Measurements from ENCODE around the gene ELK4. TPM values are rescaled to one million over a fixed set of nuclear protein-coding genes. Genes with fewer than 3 reads are reported as not detected.

Gene ELK4
- polyA plus RNA-seq, 2 of the 4 experiments (the other 2 are of a cell fraction): 5.8 to 11.9 TPM

GRCh38 chr1:205582471-205583291 lies 49.1 kb downstream of the ELK4 start:
- Histone ChIP-seq H3K27ac (no peak overlapping the region), H3K4me1 (no peaks in the 10 kb centered on the region; the same call in 2 of the 3 replicates), H3K4me3 (no peak overlapping the region), H3K9me3 (no peaks in the 10 kb centered on the region), H3K4me2 (no peak overlapping the region)
- FAIRE-seq (no peak), DNase-seq (ENCODE audit: low read depth in 1 of 2, low spot score in 1 of 2) (no peak), ATAC-seq (peak in 1 of 2 experiments; percentile 12; a peak in 1 of 6 replicates)
- WGBS (ENCODE audit: missing lambda C conversion rate): 70% methylated on average over 6 of the region's 6 CpGs
- POLR2A ChIA-PET: no interaction called here
- CTCF ChIA-PET: interaction anchor here (1.1 to 7.6 kb wide), 6 partner anchors 8 to 593 kb away, joined by 3 to 85 read pairs (median 6); no protein-coding TSS in a partner anchor
- TF ChIP-seq USF2 (IDR thresholded peaks at IDR 0.05) (no peak), MYC (IDR thresholded peaks at IDR 0.05; ENCODE audit: borderline replicate concordance, low read length) (no peak), EHMT2 (IDR thresholded peaks at IDR 0.05; ENCODE audit: low read depth) (no peak), EP300 (IDR thresholded peaks at IDR 0.05) (no peak), CBX8 (IDR thresholded peaks at IDR 0.05) (no peak), JUN (IDR thresholded peaks at IDR 0.05) (no peak), TFCP2L1 (CRISPR knock-in tag; IDR thresholded peaks at IDR 0.05) (no peak), SMC3 (IDR thresholded peaks at IDR 0.05) (no peak), POLR2A (IDR thresholded peaks at IDR 0.05; ENCODE audit: low read length) (no peak), JUNB (IDR thresholded peaks at IDR 0.05) (no peak), HOXB13 (CRISPR knock-in tag; IDR thresholded peaks at IDR 0.05; ENCODE audit: low read depth) (no peak), MAZ (IDR thresholded peaks at IDR 0.05; ENCODE audit: borderline replicate concordance, low read depth, low read length) (no peak), TP53 (CRISPR knock-in tag; IDR thresholded peaks at IDR 0.05) (no peak), NR3C1 (IDR thresholded peaks at IDR 0.05) (no peak), RFX5 (IDR thresholded peaks at IDR 0.05) (no peak), ZNF302 (CRISPR knock-in tag; IDR thresholded peaks at IDR 0.05) (no peak)
- TF ChIP-seq, protein P1, sequence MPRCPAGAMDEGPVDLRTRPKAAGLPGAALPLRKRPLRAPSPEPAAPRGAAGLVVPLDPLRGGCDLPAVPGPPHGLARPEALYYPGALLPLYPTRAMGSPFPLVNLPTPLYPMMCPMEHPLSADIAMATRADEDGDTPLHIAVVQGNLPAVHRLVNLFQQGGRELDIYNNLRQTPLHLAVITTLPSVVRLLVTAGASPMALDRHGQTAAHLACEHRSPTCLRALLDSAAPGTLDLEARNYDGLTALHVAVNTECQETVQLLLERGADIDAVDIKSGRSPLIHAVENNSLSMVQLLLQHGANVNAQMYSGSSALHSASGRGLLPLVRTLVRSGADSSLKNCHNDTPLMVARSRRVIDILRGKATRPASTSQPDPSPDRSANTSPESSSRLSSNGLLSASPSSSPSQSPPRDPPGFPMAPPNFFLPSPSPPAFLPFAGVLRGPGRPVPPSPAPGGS (IDR thresholded peaks at IDR 0.05): no peak

DNA sequence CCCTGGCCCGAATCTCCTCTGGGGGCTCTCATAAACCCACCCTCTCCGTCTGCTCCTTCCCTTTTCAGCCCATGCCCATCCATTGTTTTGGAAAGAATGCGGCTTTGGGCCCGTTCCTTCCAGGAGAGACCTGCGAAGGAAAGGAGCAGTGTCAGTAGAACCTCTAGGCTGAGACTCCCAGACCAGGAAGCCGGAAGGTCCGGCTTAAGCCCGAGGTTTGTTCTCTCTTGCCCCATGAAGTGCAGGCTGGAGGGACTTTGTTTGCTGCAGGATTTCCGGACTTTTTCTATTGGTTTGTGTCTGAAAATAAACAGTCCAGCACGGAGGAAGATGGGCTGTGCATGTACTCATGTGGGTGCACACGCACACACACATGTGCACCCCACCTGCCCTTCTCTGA lies 49.8 kb downstream of the ELK4 start:
- no peak for TF ChIP-seq RARB (CRISPR knock-in tag; IDR thresholded peaks at IDR 0.05)
- TF ChIP-seq POLR2AphosphoS2 (conservative IDR thresholded peaks at IDR 0.05; ENCODE audit: low read length): no peak
- TF ChIP-seq KDM5A (IDR thresholded peaks at IDR 0.05): no peak
- WGBS (ENCODE audit: missing lambda C conversion rate): 58% methylated on average over 11 of the region's 11 CpGs
- no peak overlapping the region for H3K4me2 ChIP-seq
- POLR2A ChIA-PET: no interaction called here
- no peak overlapping the region for H3K4me3 ChIP-seq
- H3K4me1 ChIP-seq: no peaks in the 10 kb centered on the region
- H3K9me3 ChIP-seq: no peaks in the 10 kb centered on the region
- ATAC-seq (no peak), DNase-seq (ENCODE audit: low read depth in 1 of 2, low spot score in 1 of 2) (no peak), FAIRE-seq (no peak)
- H3K27ac ChIP-seq: no peak overlapping the region
- CTCF ChIA-PET: interaction anchor here (7.6 kb wide), 1 partner anchor 9 kb away, joined by 85 read pairs; no protein-coding TSS in a partner anchor

DNA sequence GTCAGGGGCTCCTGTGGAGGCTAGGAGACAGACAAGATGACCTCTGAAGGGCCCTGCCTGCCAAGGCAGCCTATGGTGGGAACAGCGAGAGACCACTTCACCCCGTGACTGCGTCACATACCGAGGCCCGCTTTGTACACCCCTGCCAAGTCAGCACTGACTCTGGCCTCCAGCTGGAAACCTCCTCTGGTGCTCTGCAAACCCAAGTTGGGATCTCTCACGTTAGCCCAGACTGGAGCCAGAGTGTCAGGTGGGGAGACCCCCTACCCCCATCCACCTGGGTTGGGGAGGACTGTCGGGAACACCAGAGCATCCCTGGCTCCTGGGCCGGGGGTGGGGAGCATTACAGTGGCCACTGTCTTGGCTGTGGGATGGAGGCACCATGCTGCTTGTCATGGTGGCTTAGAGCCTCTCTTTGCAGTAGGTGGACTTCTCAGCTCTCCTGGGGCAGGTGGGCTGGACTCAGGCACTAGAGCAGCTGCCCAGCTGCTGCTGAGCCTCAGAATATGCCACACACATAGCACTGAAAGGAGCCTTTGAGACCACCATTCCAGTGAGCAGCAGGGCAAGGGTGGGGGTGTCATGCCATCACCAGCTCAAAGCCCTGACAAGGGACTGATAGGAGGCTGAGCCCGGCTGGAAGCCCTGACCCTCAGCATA lies 50.4 kb downstream of the ELK4 start:
- FAIRE-seq: no peak
- POLR2A ChIA-PET: no interaction called here
- Histone ChIP-seq H3K9me3 (no peaks in the 10 kb centered on the region), H3K4me2 (no peak overlapping the region), H3K4me3 (no peak overlapping the region), H3K27ac (no peak overlapping the region), H3K4me1 (no peaks in the 10 kb centered on the region)
- TF ChIP-seq MAZ (IDR thresholded peaks at IDR 0.05; ENCODE audit: borderline replicate concordance, low read depth, low read length) (no peak), BHLHE40 (IDR thresholded peaks at IDR 0.05; ENCODE audit: low read depth, low read length) (no peak), PBX3 (IDR thresholded peaks at IDR 0.05) (no peak), CBX8 (IDR thresholded peaks at IDR 0.05) (no peak), USF2 (IDR thresholded peaks at IDR 0.05) (no peak)
- ATAC-seq: no peak
- DNase-seq (ENCODE audit: low read depth in 1 of 2, low spot score in 1 of 2): no peak
- WGBS (ENCODE audit: missing lambda C conversion rate): 74% methylated on average over 7 of the region's 9 CpGs
- CTCF ChIA-PET: interaction anchor here (0.6 to 7.6 kb wide), 3 partner anchors 9 to 75 kb away, joined by 3 to 85 read pairs (median 11); no protein-coding TSS in a partner anchor
